Vagina (tissue), 2 donors: ENCODE results near the gene GRK5.

Source experiments
- CTCF ChIP-seq, 3 experiments: fragments of 450-650 bp in 2 of 3; fragments of 200-600 bp in 1 of 3; sonication (generic) in 1 of 3; IDR thresholded peaks; one replicate each; pipeline ENCODE4 v1.5.1; 2017 to 2019; ENCODE audit warnings: antibody characterized with exemption in 3 of 3, mild to moderate bottlenecking in 2 of 3, moderate library complexity in 2 of 3
- POLR2A ChIP-seq, 2 donors: fragments of 450-650 bp; IDR thresholded peaks; one replicate each; pipeline ENCODE4 v1.6.1; 2017; ENCODE audit warnings: antibody characterized with exemption in 2 of 2, mild to moderate bottlenecking in 2 of 2, moderate library complexity in 2 of 2
- POLR2AphosphoS5 ChIP-seq, 2 donors: sonication (generic); formaldehyde crosslinking; IDR thresholded peaks; one replicate each; pipeline ENCODE4 v1.9.0; 2017; ENCODE audit warnings: antibody characterized with exemption in 2 of 2, mild to moderate bottlenecking in 2 of 2, low read depth in 1 of 2; ENCODE audit not compliant: insufficient read depth in 1 of 2

- no peak for TF ChIP-seq CTCF (IDR thresholded peaks at IDR 0.05)
- TF ChIP-seq POLR2A (IDR thresholded peaks at IDR 0.05) = no peak
- TF ChIP-seq POLR2AphosphoS5 (IDR thresholded peaks at IDR 0.05; ENCODE audit: insufficient read depth in 1 of 2, low read depth in 1 of 2) = no peak
Observed at GRCh38 chr10:119393019-119393418, 185.6 kb downstream of the GRK5 start.
